ENCODE data around the gene SMCO2.

Gene SMCO2

DNA sequence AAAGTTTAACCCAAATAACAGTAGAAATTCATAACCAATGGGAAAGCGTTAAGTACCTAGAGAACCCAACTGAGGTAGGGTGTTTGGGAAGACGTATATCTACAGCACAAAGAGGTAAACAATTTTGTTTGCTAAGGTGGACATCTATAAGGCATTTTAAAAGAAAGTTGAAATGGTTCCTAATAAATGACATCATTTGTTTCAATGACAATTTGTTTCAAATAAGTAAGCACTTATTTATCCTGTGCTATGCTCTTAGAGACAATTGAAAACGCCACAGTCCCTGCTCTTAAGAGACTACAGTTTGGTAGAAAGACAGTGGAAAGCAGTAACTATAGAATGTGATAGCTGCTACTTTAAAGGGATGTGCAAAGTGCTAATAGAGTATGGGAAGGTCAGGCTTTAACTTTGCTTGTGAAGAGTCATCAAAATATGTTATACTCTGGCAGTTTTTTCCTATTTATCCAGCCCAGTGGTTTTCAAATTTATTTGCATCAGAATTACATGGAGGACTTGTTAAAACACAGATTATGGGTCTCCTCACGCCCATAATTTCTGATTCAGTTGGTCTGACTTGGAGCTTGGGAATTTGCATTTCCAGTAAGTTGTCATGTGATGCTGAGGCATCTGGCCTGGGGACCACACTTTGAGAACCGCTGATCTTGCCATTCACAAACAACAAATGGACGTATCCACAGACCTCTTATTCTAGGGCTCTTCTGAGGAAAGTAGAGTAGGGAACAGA lies 19.6 kb upstream of the SMCO2 start:
- Histone ChIP-seq H3K9me3 (ENCODE audit: low read depth, low read length) (no peaks in the 10 kb centered on the region), H3K4me3 (no peak overlapping the region), H3K27ac (no peak overlapping the region), H3K36me3 (ENCODE audit: insufficient read depth, low read length) (no peaks in the 10 kb centered on the region), H3K9ac (ENCODE audit: insufficient read length) (no peak overlapping the region)
- DNase-seq (ENCODE audit: low read depth, low spot score) = no peak
- TF ChIP-seq EZH2 (IDR thresholded peaks at IDR 0.05) = no peak
- TF ChIP-seq FOXP2 (optimal IDR thresholded peaks at IDR 0.05; ENCODE audit: control extremely low read depth, extremely low read length, insufficient read depth) = no peak
- TF ChIP-seq POLR2AphosphoS5 (IDR thresholded peaks at IDR 0.05; ENCODE audit: borderline replicate concordance, low read depth, low read length) = no peak

DNA sequence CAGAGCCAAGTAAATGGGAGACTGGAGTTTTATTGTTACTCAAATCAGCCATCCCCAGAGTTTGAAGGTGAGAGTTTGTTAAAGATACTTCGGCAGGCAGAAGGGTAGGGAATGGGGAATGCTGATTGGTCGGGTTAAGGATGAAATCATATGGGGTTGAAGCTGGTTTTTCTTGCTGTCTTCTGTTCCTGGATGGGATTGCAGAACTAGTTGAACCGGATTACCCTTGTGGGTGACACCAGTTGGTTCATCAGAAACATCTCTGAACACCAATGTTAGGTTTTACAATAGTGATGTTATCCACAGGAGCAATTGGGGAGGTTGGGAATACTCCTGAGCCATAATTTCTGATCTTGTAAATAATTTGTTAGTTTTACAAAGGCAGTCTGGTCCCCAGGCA lies 18.7 kb upstream of the SMCO2 start:
- no peaks in the 10 kb centered on the region for H3K36me3 ChIP-seq (ENCODE audit: insufficient read depth, low read length)
- TF ChIP-seq EZH2 (IDR thresholded peaks at IDR 0.05) (no peak), POLR2AphosphoS5 (IDR thresholded peaks at IDR 0.05; ENCODE audit: borderline replicate concordance, low read depth, low read length) (no peak), FOXP2 (optimal IDR thresholded peaks at IDR 0.05; ENCODE audit: control extremely low read depth, extremely low read length, insufficient read depth) (no peak)
- no peak for DNase-seq (ENCODE audit: low read depth, low spot score)
- H3K9ac ChIP-seq (ENCODE audit: insufficient read length) = no peak overlapping the region
- no peak overlapping the region for H3K27ac ChIP-seq
- no peaks in the 10 kb centered on the region for H3K9me3 ChIP-seq (ENCODE audit: low read depth, low read length)
- no peak overlapping the region for H3K4me3 ChIP-seq

DNA sequence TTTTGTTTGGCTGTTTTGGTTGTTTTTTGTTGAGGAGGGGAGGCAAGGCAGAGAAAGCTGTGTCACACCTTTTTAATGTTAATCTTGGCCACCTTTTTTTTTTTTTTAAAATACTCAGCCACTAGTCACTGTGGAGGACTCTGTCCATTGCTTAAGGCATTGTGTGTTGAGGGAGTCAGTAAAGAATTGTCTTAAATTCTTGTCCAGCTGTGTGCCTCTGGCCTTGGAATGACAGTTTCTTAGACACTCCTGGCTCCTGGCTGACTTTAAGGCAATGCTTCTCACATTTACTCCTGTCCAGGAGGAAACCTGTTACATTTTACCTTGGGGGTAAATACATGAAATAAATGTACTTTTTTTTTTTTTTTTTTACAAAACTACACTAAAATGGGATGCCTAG lies 18.1 kb upstream of the SMCO2 start:
- Histone ChIP-seq H3K36me3 (ENCODE audit: insufficient read depth, low read length) (no peaks in the 10 kb centered on the region), H3K9ac (ENCODE audit: insufficient read length) (no peak overlapping the region), H3K9me3 (ENCODE audit: low read depth, low read length) (no peaks in the 10 kb centered on the region), H3K27ac (no peak overlapping the region), H3K4me3 (no peak overlapping the region)
- no peak for DNase-seq (ENCODE audit: low read depth, low spot score)
- TF ChIP-seq FOXP2 (optimal IDR thresholded peaks at IDR 0.05; ENCODE audit: control extremely low read depth, extremely low read length, insufficient read depth) (no peak), POLR2AphosphoS5 (IDR thresholded peaks at IDR 0.05; ENCODE audit: borderline replicate concordance, low read depth, low read length) (no peak), EZH2 (IDR thresholded peaks at IDR 0.05) (no peak)

DNA sequence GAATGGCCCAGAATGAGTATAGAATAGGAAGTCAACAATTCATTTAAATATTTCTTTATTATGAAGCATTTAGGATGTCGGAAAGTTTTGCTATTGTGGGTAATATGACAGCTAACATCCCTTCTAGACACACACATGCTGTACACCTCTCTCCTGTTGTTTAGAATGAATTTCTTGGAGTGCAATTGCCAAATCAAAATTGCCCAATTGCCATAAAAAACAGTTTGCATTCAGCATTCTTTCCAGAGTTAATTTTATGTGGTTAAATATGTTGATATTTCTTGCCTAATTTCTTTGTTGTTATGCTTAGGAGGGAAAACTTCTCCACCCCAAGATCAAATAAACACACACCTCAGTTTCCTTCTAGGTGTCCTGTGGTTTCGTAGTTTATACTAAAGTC lies 16.9 kb upstream of the SMCO2 start:
- DNase-seq (ENCODE audit: low read depth, low spot score) = no peak
- Histone ChIP-seq H3K9ac (ENCODE audit: insufficient read length) (no peak overlapping the region), H3K4me3 (no peak overlapping the region), H3K27ac (no peak overlapping the region), H3K9me3 (ENCODE audit: low read depth, low read length) (no peaks in the 10 kb centered on the region), H3K36me3 (ENCODE audit: insufficient read depth, low read length) (no peaks in the 10 kb centered on the region)
- TF ChIP-seq FOXP2 (optimal IDR thresholded peaks at IDR 0.05; ENCODE audit: control extremely low read depth, extremely low read length, insufficient read depth) (no peak), POLR2AphosphoS5 (IDR thresholded peaks at IDR 0.05; ENCODE audit: borderline replicate concordance, low read depth, low read length) (no peak), EZH2 (IDR thresholded peaks at IDR 0.05) (no peak)

GRCh38 chr12:27431185-27431584 lies 15.4 kb upstream of the SMCO2 start:
- Histone ChIP-seq H3K9me3 (ENCODE audit: low read depth, low read length) (no peaks in the 10 kb centered on the region), H3K4me3 (no peak overlapping the region), H3K36me3 (ENCODE audit: insufficient read depth, low read length) (no peaks in the 10 kb centered on the region), H3K9ac (ENCODE audit: insufficient read length) (no peak overlapping the region), H3K27ac (no peak overlapping the region)
- no peak for DNase-seq (ENCODE audit: low read depth, low spot score)
- TF ChIP-seq POLR2AphosphoS5 (IDR thresholded peaks at IDR 0.05; ENCODE audit: borderline replicate concordance, low read depth, low read length) (no peak), EZH2 (IDR thresholded peaks at IDR 0.05) (no peak), FOXP2 (optimal IDR thresholded peaks at IDR 0.05; ENCODE audit: control extremely low read depth, extremely low read length, insufficient read depth) (no peak)

- no peak overlapping the region for H3K9ac ChIP-seq (ENCODE audit: insufficient read length)
- H3K27ac ChIP-seq = no peak overlapping the region
- no peak overlapping the region for H3K4me3 ChIP-seq
- no peak for DNase-seq (ENCODE audit: low read depth, low spot score)
- no peaks in the 10 kb centered on the region for H3K9me3 ChIP-seq (ENCODE audit: low read depth, low read length)
- TF ChIP-seq POLR2AphosphoS5 (IDR thresholded peaks at IDR 0.05; ENCODE audit: borderline replicate concordance, low read depth, low read length) = no peak
- TF ChIP-seq FOXP2 (optimal IDR thresholded peaks at IDR 0.05; ENCODE audit: control extremely low read depth, extremely low read length, insufficient read depth) = no peak
- no peak for TF ChIP-seq EZH2 (IDR thresholded peaks at IDR 0.05)
- no peaks in the 10 kb centered on the region for H3K36me3 ChIP-seq (ENCODE audit: insufficient read depth, low read length)
Measured at GRCh38 chr12:27434673-27435565, 11.6 kb upstream of the SMCO2 start.

DNA sequence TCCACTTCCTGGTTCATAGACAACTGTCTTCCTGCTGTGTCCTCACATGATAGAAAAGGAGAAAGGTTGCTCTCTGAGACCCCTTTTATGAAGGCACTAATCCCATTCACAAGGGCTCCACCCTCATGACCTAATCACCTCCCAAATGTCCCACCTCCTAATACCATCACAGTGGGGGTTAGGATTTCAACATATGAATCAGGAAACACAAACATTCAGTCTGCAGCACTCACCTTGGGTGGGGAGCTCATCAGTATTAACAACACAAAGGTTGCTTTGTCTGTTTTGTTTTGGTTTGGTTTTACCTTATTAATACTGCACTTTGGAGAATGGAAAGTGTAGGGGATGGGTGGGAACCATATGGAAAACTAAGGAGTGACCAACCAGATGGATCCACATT lies 10.5 kb upstream of the SMCO2 start:
- Histone ChIP-seq H3K9ac (ENCODE audit: insufficient read length) (no peak overlapping the region), H3K4me3 (no peak overlapping the region), H3K27ac (no peak overlapping the region), H3K9me3 (ENCODE audit: low read depth, low read length) (no peaks in the 10 kb centered on the region), H3K36me3 (ENCODE audit: insufficient read depth, low read length) (no peaks in the 10 kb centered on the region)
- DNase-seq (ENCODE audit: low read depth, low spot score) = no peak
- TF ChIP-seq FOXP2 (optimal IDR thresholded peaks at IDR 0.05; ENCODE audit: control extremely low read depth, extremely low read length, insufficient read depth) (no peak), EZH2 (IDR thresholded peaks at IDR 0.05) (no peak), POLR2AphosphoS5 (IDR thresholded peaks at IDR 0.05; ENCODE audit: borderline replicate concordance, low read depth, low read length) (no peak)

GRCh38 chr12:27436768-27437167 lies 9.8 kb upstream of the SMCO2 start:
- no peak for TF ChIP-seq EZH2 (IDR thresholded peaks at IDR 0.05)
- no peak for TF ChIP-seq POLR2AphosphoS5 (IDR thresholded peaks at IDR 0.05; ENCODE audit: borderline replicate concordance, low read depth, low read length)
- no peak for TF ChIP-seq FOXP2 (optimal IDR thresholded peaks at IDR 0.05; ENCODE audit: control extremely low read depth, extremely low read length, insufficient read depth)
- Histone ChIP-seq H3K27ac (no peak overlapping the region), H3K9me3 (ENCODE audit: low read depth, low read length) (no peaks in the 10 kb centered on the region), H3K9ac (ENCODE audit: insufficient read length) (no peak overlapping the region), H3K36me3 (ENCODE audit: insufficient read depth, low read length) (no peaks in the 10 kb centered on the region), H3K4me3 (no peak overlapping the region)
- DNase-seq (ENCODE audit: low read depth, low spot score) = no peak

Data from SK-N-MC (cell line).